Stimulated activated CD8-positive, alpha-beta memory T cell treated with anti-CD3 and anti-CD28 coated beads, Interleukin-2, amount 100 ng/mL, for 48 hours (primary cell): Measurements from ENCODE around the gene PTPRR.

Experiments used
- DNase-seq, 2 donors: peaks; one replicate each; pipeline ENCODE4 v3.0.0-alpha.2; 2020; ENCODE audit warnings: low read depth in 2 of 2

PTPRR gene, protein sequence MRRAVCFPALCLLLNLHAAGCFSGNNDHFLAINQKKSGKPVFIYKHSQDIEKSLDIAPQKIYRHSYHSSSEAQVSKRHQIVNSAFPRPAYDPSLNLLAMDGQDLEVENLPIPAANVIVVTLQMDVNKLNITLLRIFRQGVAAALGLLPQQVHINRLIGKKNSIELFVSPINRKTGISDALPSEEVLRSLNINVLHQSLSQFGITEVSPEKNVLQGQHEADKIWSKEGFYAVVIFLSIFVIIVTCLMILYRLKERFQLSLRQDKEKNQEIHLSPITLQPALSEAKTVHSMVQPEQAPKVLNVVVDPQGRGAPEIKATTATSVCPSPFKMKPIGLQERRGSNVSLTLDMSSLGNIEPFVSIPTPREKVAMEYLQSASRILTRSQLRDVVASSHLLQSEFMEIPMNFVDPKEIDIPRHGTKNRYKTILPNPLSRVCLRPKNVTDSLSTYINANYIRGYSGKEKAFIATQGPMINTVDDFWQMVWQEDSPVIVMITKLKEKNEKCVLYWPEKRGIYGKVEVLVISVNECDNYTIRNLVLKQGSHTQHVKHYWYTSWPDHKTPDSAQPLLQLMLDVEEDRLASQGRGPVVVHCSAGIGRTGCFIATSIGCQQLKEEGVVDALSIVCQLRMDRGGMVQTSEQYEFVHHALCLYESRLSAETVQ

GRCh38 chr12:70920251-70920851, at the start of gene PTPRR:
TSS of gene PTPRR (minus strand) at chr12:70920738. CDS start at chr12:70920390, 348 bp downstream.
- no peak for DNase-seq

- no peak for DNase-seq
Measured at GRCh38 chr12:70966996-70967790, 46.7 kb upstream of the PTPRR start.

- no peak for DNase-seq
Measured at GRCh38 chr12:70966046-70966445, 45.5 kb upstream of the PTPRR start.

DNA sequence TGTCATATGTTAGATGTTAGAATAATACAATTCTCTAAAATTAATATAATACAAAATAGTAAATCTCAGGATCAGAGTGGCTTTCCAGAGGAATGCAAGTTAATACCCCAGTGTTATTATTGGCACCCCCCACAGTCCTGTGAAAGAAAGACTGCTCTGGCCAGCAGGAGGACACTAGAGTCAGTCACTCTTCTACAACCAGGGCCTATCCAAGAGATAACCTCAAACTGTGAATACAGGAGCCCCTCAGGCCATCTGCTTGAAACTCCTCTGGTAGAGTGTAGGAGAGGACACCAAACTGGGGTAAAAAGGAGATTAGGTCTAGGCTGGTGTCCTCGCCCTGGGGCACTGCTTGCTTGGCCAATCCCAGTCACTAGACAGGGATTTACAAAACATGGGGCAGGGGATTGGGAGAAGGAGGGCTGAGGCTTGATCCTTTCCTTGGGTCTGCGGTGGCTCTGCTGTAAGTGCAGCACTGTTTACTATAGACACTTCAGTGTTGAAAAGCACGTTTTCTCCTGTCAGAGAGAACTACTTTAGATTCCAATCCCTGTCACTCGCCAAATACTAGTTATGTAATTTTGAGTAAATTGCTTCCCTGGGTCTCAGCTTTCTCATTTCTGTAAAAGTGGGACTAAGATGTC, 44.5 kb upstream of the PTPRR start:
- DNase-seq: no peak

DNA sequence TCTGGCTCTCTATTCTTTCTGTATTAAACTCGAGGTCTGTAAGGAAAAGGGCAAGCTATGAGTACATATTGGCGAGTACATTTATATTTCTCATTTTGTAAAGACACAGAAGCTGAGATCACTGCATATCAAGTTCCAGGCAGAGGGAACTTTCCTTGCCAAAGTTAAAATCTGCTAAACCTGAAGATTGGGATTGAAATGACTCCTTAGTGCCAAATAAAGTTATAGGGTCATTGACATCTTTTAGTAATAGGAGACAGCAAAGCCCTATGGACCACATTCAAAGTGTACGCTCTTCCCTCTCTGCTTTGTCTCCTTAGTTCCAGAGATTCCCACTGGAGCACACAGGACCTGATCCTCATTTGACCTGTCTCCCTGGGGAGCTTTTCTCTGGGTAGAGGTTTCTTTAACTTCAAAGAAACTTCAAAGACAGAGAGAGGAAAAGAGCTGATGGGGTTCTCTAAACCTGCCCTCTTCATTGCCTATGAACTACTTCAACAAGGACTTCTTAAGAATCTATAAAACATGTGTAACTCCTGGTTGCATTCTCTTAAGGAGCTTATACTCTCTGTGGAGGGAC, 42.6 kb upstream of the PTPRR start:
- DNase-seq: no peak

- DNase-seq: no peak
Measured at GRCh38 chr12:70962226-70962794, 41.8 kb upstream of the PTPRR start.

DNA sequence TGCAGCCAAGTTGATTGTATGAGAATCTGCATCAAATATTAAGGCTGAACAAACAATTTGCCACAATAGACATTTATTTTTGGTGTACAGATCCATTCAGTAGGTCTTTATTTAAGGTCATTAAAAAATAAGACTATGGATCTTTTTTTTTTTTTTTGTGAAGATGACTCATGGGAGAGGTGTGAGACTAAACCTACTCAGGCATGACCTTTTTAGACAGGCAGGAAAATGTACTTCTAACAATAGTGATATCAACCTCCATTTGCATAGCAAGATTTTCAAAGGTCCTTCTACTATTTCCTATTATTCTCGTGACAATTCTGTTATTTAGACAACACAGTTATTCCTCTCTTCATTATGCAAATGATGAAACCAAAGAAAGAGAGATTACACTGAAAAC, 39.9 kb upstream of the PTPRR start:
- DNase-seq: no peak

GRCh38 chr12:70955415-70955814, 34.9 kb upstream of the PTPRR start:
- no peak for DNase-seq

DNA sequence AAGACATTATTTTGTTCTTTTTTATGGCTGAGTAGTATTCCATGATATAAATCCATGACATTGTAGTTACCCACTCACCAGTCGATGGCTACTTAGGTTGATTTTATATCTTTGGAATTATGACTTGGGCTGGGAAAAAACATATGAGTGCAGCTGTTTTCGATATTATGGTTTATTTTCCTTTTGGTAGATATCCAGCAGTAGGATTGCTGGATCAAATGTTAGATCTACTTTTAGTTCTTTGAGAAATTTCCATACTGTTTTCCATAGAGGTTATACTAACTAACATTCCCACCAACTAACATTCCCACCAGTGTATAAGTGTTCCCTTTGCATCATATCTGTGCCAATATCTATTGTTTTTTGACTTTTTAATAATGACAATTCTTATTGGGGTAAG, 29.9 kb upstream of the PTPRR start:
- no peak for DNase-seq

DNA sequence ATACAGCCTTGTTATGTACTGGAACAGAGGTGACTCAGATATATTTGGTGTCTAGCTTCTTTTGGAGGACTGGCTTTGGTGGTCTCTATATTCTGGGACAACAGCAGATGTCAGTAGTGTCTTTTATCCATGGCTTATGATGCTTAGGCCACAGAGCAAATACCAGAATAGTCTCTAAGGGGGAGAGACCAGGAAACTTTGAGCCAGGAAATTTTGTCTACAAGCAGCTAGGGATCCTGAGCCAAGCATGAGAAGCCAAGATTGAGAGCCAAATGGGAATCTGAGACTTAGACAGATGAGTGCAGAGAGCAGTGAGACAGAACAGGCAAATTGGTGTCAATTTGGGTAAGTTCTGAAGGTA, 28.4 kb upstream of the PTPRR start:
- no peak for DNase-seq

- DNase-seq: no peak
Measured at GRCh38 chr12:70948236-70948975, 27.9 kb upstream of the PTPRR start.

DNA sequence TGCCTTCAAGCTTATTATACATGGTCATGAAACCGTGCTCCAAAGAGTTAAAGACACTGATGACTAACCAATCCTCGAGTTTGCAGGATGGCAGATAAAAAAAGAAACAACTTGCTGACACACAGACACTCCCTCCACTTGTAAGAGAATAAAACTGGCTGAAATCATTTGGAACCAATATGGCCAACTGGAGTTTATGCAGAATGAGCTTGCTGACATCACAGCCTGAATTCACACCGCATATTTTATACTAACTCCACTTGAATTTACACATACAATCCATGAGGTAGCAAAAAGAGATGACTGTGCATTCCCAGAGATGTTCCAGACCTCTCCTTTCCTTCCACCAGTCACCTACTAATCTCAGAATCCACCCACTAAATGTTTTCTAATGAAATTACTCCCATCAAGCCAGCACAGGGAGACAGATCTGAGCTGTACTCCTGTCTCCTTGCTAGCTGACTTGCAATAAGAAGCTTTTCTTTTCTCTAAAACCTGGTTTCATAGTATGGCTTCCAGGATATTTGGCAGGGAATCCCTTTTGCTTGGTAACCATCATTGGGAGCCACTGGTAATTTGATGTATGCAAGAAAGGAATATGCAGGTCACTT, 15.8 kb upstream of the PTPRR start:
- no peak for DNase-seq

DNA sequence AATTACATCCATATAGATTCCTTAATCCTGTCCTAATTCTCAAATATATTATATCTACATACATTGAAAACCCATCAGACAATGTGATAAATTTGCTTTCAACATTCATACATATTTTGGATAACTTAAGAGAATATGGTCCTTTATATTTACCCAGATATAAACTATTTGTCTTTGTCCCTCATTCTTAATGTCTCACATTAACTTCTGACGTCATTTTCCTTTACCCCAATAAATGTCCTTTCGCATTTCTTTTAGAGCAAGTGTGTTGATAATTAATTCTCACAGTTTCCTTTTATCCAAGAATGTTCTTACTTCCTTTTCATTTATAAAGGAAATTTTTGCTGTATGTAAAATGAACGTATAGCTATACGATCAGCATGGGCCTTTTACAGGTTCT, 12.6 kb upstream of the PTPRR start:
- no peak for DNase-seq

DNA sequence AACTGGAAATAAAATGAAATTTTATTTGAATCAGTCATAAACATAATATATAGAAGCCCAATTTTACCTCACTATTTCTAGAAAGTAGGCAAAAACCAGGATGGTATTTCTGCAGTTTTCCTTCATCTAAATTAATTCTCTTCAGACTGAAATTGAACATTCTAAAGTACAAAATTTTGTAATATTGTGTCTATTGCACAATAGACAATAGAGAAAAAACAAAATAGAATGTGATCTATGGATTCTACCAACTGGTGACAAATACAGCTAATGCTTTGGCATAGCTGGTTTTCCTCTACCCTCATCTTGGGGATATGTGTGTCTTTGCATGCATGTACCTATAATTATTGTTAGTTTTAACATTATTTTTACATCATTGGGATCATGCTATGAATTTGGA, 8.5 kb upstream of the PTPRR start:
- DNase-seq: no peak

- DNase-seq: no peak
Measured at GRCh38 chr12:70928071-70928470, 7.5 kb upstream of the PTPRR start.

- DNase-seq: no peak
Measured at GRCh38 chr12:70927356-70927755, 6.8 kb upstream of the PTPRR start.

DNA sequence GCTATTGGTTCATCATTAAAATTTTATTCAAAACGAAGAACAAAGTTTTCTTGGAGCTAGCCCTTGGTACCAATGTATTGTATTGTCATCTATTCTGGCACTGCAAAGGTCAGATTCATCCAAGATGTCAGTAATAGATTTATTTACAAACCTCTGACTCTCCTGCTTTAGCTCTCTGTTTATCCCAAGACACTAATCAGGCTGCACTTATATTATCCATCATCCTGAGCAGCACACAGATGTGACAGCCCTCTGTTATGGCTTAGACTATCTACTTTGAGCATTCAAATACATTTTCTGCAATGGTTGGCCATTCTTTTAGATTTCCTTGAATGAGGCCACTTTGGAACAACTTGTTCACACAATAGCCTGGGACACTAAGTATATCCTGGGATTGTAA, 5.0 kb upstream of the PTPRR start:
- DNase-seq: no peak

GRCh38 chr12:70920891-70921290, 353 bp upstream of the PTPRR start:
- DNase-seq: no peak

GRCh38 chr12:70919597-70920035, 922 bp downstream of the PTPRR start:
- no peak for DNase-seq

DNA sequence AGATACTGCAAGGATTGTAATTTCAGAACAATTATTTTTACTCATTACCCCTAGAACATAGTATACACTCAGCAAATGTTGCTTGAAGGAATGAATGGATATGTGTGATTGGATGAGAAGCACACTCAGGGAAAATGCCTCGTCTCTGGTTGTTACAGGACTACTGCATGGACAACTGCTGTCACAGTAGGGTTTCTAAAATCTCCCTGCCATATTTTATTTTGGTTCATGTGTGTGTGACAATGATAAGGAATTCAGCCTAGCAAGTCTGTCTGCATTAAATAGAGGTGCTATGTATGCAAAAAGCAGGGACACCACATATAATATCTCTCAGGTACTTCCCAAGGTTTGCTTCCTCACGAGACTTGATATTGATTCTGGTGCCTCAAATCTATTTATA, 1.4 kb downstream of the PTPRR start:
- no peak for DNase-seq
